WTC11 (cell line): ENCODE measurements around the gene CDCA5.

ENCODE experiments used
- CREM ChIP-seq: sonication (generic); formaldehyde crosslinking; IDR thresholded peaks from 2 replicates; pipeline ENCODE4 v1.8.1; 2022; ENCODE audit warnings: mild to moderate bottlenecking, missing genetic modification reagents, moderate library complexity
- JUN ChIP-seq: sonication (generic); formaldehyde crosslinking; IDR thresholded peaks from 2 replicates; pipeline ENCODE4 v1.8.0; 2023; ENCODE audit warnings: mild to moderate bottlenecking, missing genetic modification reagents
- KAT7 ChIP-seq: sonication (generic); formaldehyde crosslinking; IDR thresholded peaks from 2 replicates; pipeline ENCODE4 v1.8.1; 2023; ENCODE audit warnings: missing genetic modification reagents, mild to moderate bottlenecking, borderline replicate concordance
- MLX ChIP-seq: sonication (generic); formaldehyde crosslinking; IDR thresholded peaks from 2 replicates; pipeline ENCODE4 v1.8.1; 2023; ENCODE audit warnings: mild to moderate bottlenecking, missing genetic modification reagents, moderate library complexity
- MXD4 ChIP-seq: fragments of 250-450 bp; sonication (Bioruptor Pico); IDR thresholded peaks from 2 replicates; pipeline ENCODE4 v1.8.0; 2021; ENCODE audit warnings: mild to moderate bottlenecking, moderate library complexity, borderline replicate concordance
- NR2C2 ChIP-seq: sonication (generic); formaldehyde crosslinking; IDR thresholded peaks from 2 replicates; pipeline ENCODE4 v1.8.0; 2022; ENCODE audit warnings: mild to moderate bottlenecking, missing genetic modification reagents
- NR3C1 ChIP-seq: sonication (generic); formaldehyde crosslinking; conservative IDR thresholded peaks from 2 replicates; pipeline ENCODE4 v1.8.1; 2023; ENCODE audit warnings: low read depth, mild to moderate bottlenecking, missing genetic modification reagents
- TEAD4 ChIP-seq: sonication (generic); formaldehyde crosslinking; IDR thresholded peaks from 2 replicates; pipeline ENCODE4 v1.8.0; 2022; ENCODE audit warnings: mild to moderate bottlenecking, missing genetic modification reagents
- ZNF263 ChIP-seq: sonication (generic); formaldehyde crosslinking; IDR thresholded peaks from 2 replicates; pipeline ENCODE4 v1.8.1; 2022; ENCODE audit warnings: low read depth, mild to moderate bottlenecking, moderate library complexity, missing genetic modification reagents
- TF ChIP-seq, protein P1 (sequence below): sonication (generic); formaldehyde crosslinking; IDR thresholded peaks from 2 replicates; pipeline ENCODE4 v1.8.0; 2022; ENCODE audit warnings: mild to moderate bottlenecking, missing genetic modification reagents
- TF ChIP-seq, protein P2 (sequence below): sonication (generic); formaldehyde crosslinking; IDR thresholded peaks from 2 replicates; pipeline ENCODE4 v1.8.0; 2022; ENCODE audit warnings: mild to moderate bottlenecking, missing genetic modification reagents
- TF ChIP-seq, protein P3 (sequence below): fragments of 200-600 bp; IDR thresholded peaks from 2 replicates; pipeline ENCODE4 v1.8.0; 2022; ENCODE audit warnings: antibody characterized with exemption
- TF ChIP-seq, protein P4 (sequence below): sonication (generic); formaldehyde crosslinking; IDR thresholded peaks from 2 replicates; pipeline ENCODE4 v1.8.1; 2023; ENCODE audit warnings: mild to moderate bottlenecking, missing genetic modification reagents

- TF ChIP-seq, protein P1, sequence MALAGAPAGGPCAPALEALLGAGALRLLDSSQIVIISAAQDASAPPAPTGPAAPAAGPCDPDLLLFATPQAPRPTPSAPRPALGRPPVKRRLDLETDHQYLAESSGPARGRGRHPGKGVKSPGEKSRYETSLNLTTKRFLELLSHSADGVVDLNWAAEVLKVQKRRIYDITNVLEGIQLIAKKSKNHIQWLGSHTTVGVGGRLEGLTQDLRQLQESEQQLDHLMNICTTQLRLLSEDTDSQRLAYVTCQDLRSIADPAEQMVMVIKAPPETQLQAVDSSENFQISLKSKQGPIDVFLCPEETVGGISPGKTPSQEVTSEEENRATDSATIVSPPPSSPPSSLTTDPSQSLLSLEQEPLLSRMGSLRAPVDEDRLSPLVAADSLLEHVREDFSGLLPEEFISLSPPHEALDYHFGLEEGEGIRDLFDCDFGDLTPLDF (CRISPR knock-in tag) = no peak
- TF ChIP-seq TEAD4 (CRISPR knock-in tag) (no peak), KAT7 (no peak), ZNF263 (CRISPR knock-in tag) (no peak), CREM (no peak), MLX (no peak), JUN (no peak), NR2C2 (no peak), MXD4 (CRISPR knock-in tag) (no peak), NR3C1 (CRISPR knock-in tag) (no peak)
- TF ChIP-seq, protein P2, sequence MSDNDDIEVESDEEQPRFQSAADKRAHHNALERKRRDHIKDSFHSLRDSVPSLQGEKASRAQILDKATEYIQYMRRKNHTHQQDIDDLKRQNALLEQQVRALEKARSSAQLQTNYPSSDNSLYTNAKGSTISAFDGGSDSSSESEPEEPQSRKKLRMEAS (CRISPR knock-in tag) = no peak
- TF ChIP-seq, protein P3, sequence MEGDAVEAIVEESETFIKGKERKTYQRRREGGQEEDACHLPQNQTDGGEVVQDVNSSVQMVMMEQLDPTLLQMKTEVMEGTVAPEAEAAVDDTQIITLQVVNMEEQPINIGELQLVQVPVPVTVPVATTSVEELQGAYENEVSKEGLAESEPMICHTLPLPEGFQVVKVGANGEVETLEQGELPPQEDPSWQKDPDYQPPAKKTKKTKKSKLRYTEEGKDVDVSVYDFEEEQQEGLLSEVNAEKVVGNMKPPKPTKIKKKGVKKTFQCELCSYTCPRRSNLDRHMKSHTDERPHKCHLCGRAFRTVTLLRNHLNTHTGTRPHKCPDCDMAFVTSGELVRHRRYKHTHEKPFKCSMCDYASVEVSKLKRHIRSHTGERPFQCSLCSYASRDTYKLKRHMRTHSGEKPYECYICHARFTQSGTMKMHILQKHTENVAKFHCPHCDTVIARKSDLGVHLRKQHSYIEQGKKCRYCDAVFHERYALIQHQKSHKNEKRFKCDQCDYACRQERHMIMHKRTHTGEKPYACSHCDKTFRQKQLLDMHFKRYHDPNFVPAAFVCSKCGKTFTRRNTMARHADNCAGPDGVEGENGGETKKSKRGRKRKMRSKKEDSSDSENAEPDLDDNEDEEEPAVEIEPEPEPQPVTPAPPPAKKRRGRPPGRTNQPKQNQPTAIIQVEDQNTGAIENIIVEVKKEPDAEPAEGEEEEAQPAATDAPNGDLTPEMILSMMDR = no peak
- TF ChIP-seq, protein P4, sequence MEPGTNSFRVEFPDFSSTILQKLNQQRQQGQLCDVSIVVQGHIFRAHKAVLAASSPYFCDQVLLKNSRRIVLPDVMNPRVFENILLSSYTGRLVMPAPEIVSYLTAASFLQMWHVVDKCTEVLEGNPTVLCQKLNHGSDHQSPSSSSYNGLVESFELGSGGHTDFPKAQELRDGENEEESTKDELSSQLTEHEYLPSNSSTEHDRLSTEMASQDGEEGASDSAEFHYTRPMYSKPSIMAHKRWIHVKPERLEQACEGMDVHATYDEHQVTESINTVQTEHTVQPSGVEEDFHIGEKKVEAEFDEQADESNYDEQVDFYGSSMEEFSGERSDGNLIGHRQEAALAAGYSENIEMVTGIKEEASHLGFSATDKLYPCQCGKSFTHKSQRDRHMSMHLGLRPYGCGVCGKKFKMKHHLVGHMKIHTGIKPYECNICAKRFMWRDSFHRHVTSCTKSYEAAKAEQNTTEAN (CRISPR knock-in tag) = no peak
Measured at GRCh38 chr11:65032216-65032615, 51.6 kb downstream of the CDCA5 start.
